GM18519 (cell line): ENCODE measurements around the gene FSTL3.

ENCODE experiments used
- ATAC-seq: cut with Tn5 transposase; IDR thresholded peaks from one replicate; pipeline ENCODE4 v1.9.1; 2021; ENCODE audit warnings: mild to moderate bottlenecking, moderate library complexity; ENCODE audit not compliant: unreplicated experiment, low FRiP score

Gene FSTL3

GRCh38 chr19:644789-645188 lies 31.4 kb upstream of the FSTL3 start:
- no peak for ATAC-seq

GRCh38 chr19:645912-646778 lies 30.0 kb upstream of the FSTL3 start:
- ATAC-seq: no peak

GRCh38 chr19:646779-647565 lies 29.2 kb upstream of the FSTL3 start:
- ATAC-seq: no peak

- no peak for ATAC-seq
Measured at GRCh38 chr19:647566-648284, 28.5 kb upstream of the FSTL3 start.

GRCh38 chr19:648305-648704 lies 27.9 kb upstream of the FSTL3 start:
- no peak for ATAC-seq

- no peak for ATAC-seq
Measured at GRCh38 chr19:648904-649801, 27.0 kb upstream of the FSTL3 start.

- ATAC-seq: no peak
Measured at GRCh38 chr19:650121-650520, 26.1 kb upstream of the FSTL3 start.

GRCh38 chr19:651114-651818 lies 24.9 kb upstream of the FSTL3 start:
- ATAC-seq: no peak

GRCh38 chr19:651991-652390 lies 24.2 kb upstream of the FSTL3 start:
- no peak for ATAC-seq

- no peak for ATAC-seq
Measured at GRCh38 chr19:652467-653389, 23.5 kb upstream of the FSTL3 start.

- ATAC-seq: no peak
Measured at GRCh38 chr19:653425-653824, 22.8 kb upstream of the FSTL3 start.

GRCh38 chr19:655691-656090 lies 20.5 kb upstream of the FSTL3 start:
- ATAC-seq: no peak

- ATAC-seq: no peak
Measured at GRCh38 chr19:656751-657559, 19.2 kb upstream of the FSTL3 start.

GRCh38 chr19:657611-658010 lies 18.6 kb upstream of the FSTL3 start:
- ATAC-seq: no peak

- no peak for ATAC-seq
Measured at GRCh38 chr19:658059-658839, 17.9 kb upstream of the FSTL3 start.

GRCh38 chr19:658916-659839 lies 17.0 kb upstream of the FSTL3 start:
- ATAC-seq: no peak
